GM12878 (cell line): ENCODE measurements around the gene MPHOSPH9. TPM values are rescaled to one million over a fixed set of nuclear protein-coding genes. Genes with fewer than 3 reads are reported as not detected.

ENCODE experiments used
- ATAC-seq: fragments of 200-7000 bp; cut with Tn5 transposase; 3 replicates; pipeline ENCODE4 v1.9.1; 2020; ENCODE audit warnings: mild to moderate bottlenecking, moderate library complexity
- BruUV-seq: library from RNA; stranded (reverse); fragments of 400-500 nt; replicated peaks from 2 replicates; lab custom pipeline; 2021; lab: Mats Ljungman, UMichigan
- CTCF ChIA-PET: fragments of 300-600 bp; sonication (Branson Sonifier 250); formaldehyde crosslinking; extraction: SDS; loops from one replicate; lab custom pipeline; 2021; ENCODE audit warnings: inconsistent platforms; lab: Yijun Ruan, JAX
- POLR2A ChIA-PET: fragments of 350-600 bp; formaldehyde crosslinking; extraction: SDS; loops from one replicate; lab custom pipeline; 2021; ENCODE audit warnings: inconsistent platforms; lab: Charles Lee
- RAD21 ChIA-PET: fragments of 300-600 bp; sonication (Branson Sonifier 250); formaldehyde crosslinking; loops from one replicate; lab custom pipeline; 2023; ENCODE audit warnings: antibody characterized with exemption; ENCODE audit not compliant: unreplicated experiment; lab: Charles Lee
- SMC1A ChIA-PET: fragments of 300-600 bp; sonication (Branson Sonifier 250); formaldehyde crosslinking; loops from one replicate; lab custom pipeline; 2023; ENCODE audit not compliant: unreplicated experiment, uncharacterized antibody; lab: Charles Lee
- DNase-seq: peaks from one replicate; pipeline ENCODE4 v3.0.0-alpha.2; 2011; ENCODE audit warnings: low read depth, low spot score
- FAIRE-seq: peaks from 3 replicates; lab custom pipeline; 2011; peaks lifted over from hg19 to GRCh38; lab: Jason Lieb, UNC
- H2AFZ ChIP-seq: 2 replicates; pipeline ENCODE4 v1.6.0; 2011; ENCODE audit warnings: low read depth, low read length, control low read depth; ENCODE audit not compliant: control insufficient read depth
- H3K27ac ChIP-seq: 2 replicates; pipeline ENCODE4 v1.5.1; 2011; ENCODE audit warnings: control low read depth; ENCODE audit not compliant: control insufficient read depth, insufficient read depth
- H3K27me3 ChIP-seq, 2 experiments: replicated peaks in 1 of 2; 2 replicates each; pipeline versions ENCODE4 v1.6.0 to v1.6.1; 2011; ENCODE audit warnings: low read length in 1 of 2; ENCODE audit not compliant: control insufficient read depth in 2 of 2, insufficient read depth in 2 of 2
- H3K36me3 ChIP-seq, 2 experiments: 2 replicates each; pipeline ENCODE4 v1.5.1; 2011; ENCODE audit warnings: low read length in 1 of 2; ENCODE audit not compliant: control insufficient read depth in 2 of 2, insufficient read depth in 2 of 2
- H3K4me1 ChIP-seq: 2 replicates; pipeline ENCODE4 v1.6.1; 2011; ENCODE audit warnings: mild to moderate bottlenecking, low read length, moderate library complexity, mixed read lengths; ENCODE audit not compliant: control insufficient read depth, insufficient read depth
- H3K4me2 ChIP-seq: 2 replicates; pipeline ENCODE4 v1.6.0; 2011; ENCODE audit warnings: control low read depth; ENCODE audit not compliant: control insufficient read depth, insufficient read depth
- H3K4me3 ChIP-seq: fragments of 200-600 bp; sonication (generic); 2 replicates; pipeline ENCODE4 v1.5.1; 2016
- H3K79me2 ChIP-seq: 2 replicates; pipeline ENCODE4 v1.6.0; 2011; ENCODE audit warnings: low read length; ENCODE audit not compliant: control insufficient read depth, insufficient read depth
- H3K9ac ChIP-seq: 2 replicates; pipeline ENCODE4 v1.8.0; 2011; ENCODE audit warnings: low read length, control low read depth, mixed read lengths; ENCODE audit not compliant: control insufficient read depth, insufficient read depth
- H3K9me3 ChIP-seq: replicated peaks from 3 replicates; pipeline ENCODE4 v1.5.1; 2011; ENCODE audit warnings: mild to moderate bottlenecking, low read length; ENCODE audit not compliant: control insufficient read depth, insufficient read depth
- H4K20me1 ChIP-seq: 2 replicates; pipeline ENCODE4 v1.6.0; 2011; ENCODE audit not compliant: control insufficient read depth, insufficient read depth
- CHD4 ChIP-seq: fragments of 200-600 bp; sonication (generic); IDR thresholded peaks from 2 replicates; pipeline ENCODE4 v1.6.1; 2016; ENCODE audit warnings: mild to moderate bottlenecking
- CREM ChIP-seq: IDR thresholded peaks from 2 replicates; pipeline ENCODE4 v1.6.1; 2014; ENCODE audit warnings: antibody characterized with exemption, low read depth
- HDGF ChIP-seq: fragments of 450-650 bp; IDR thresholded peaks from 2 replicates; pipeline ENCODE4 v1.6.1; 2016; ENCODE audit warnings: antibody characterized with exemption
- IRF4 ChIP-seq: IDR thresholded peaks from 2 replicates; pipeline ENCODE4 v1.6.1; 2011; ENCODE audit warnings: low read depth, low read length
- KLF5 ChIP-seq: fragments of 450-650 bp; IDR thresholded peaks from 2 replicates; pipeline ENCODE4 v1.6.1; 2014; ENCODE audit warnings: mild to moderate bottlenecking; ENCODE audit not compliant: partially characterized antibody
- MEF2B ChIP-seq: fragments of 450-650 bp; IDR thresholded peaks from 2 replicates; pipeline ENCODE4 v1.6.1; 2018; ENCODE audit warnings: mild to moderate bottlenecking, moderate library complexity; ENCODE audit not compliant: partially characterized antibody, poor library complexity, severe bottlenecking
- RAD51 ChIP-seq: fragments of 450-650 bp; IDR thresholded peaks from 2 replicates; pipeline ENCODE4 v1.6.1; 2016; ENCODE audit warnings: moderate library complexity, mild to moderate bottlenecking, inconsistent platforms
- RELA ChIP-seq: fragments of 450-650 bp; IDR thresholded peaks from 2 replicates; pipeline ENCODE4 v1.8.0; 2014; ENCODE audit warnings: borderline replicate concordance; ENCODE audit not compliant: partially characterized antibody
- SPI1 ChIP-seq: IDR thresholded peaks from 2 replicates; pipeline ENCODE4 v1.6.1; 2011; ENCODE audit warnings: low read depth, mild to moderate bottlenecking, low read length, moderate library complexity, borderline replicate concordance; ENCODE audit not compliant: insufficient read depth
- SRF ChIP-seq, 2 experiments: IDR thresholded peaks; 2 replicates each; pipeline ENCODE4 v1.6.1; 2011; ENCODE audit warnings: low read depth in 2 of 2, low read length in 2 of 2, mild to moderate bottlenecking in 1 of 2, moderate library complexity in 1 of 2
- WGBS: methylation state at CpG from one replicate; pipeline ENCODE4 v1.1.6; 2016; ENCODE audit warnings: low lambda C conversion rate; ENCODE audit not compliant: insufficient replicate concordance, insufficient coverage; ENCODE audit errors: missing lambda C conversion rate; 5-methylcytosine and 5-hydroxymethylcytosine counted together
- in situ Hi-C: fragments of 300-500 bp; cut with MboI; formaldehyde crosslinking; loops from 9 replicates; pipeline ENCODE4 v1.14.3; 2018; ENCODE audit warnings: mixed read lengths
- intact Hi-C: fragments of 100-400 bp; cut with micrococcal nuclease; formaldehyde crosslinking; loops from one replicate; pipeline ENCODE4 v1.14.2; 2022; ENCODE audit not compliant: unreplicated experiment
- polyA plus RNA-seq, 11 experiments: library from polyadenylated mRNA; depleted of rRNA in 4 of 11; unstranded in 6 of 11; stranded (reverse) in 5 of 11; fragments of >200 nt; fragmentation: Nextera tagmentation in 4 of 11; fragmentation: Illumina TruSeq in 1 of 11; extraction: Ambion mirVana in 4 of 11; extraction: Trizol in 1 of 11; gene quantifications; 1 replicate in 1 of 11; 2 replicates in 10 of 11; pipeline versions ENCODE4 v1.2.1 to v1.2.3, GENCODE V29; 2011 to 2016; ENCODE audit warnings: inconsistent platforms in 2 of 11, missing spikeins in 2 of 11, low read depth in 1 of 11
- total RNA-seq, 4 experiments: library from RNA; depleted of rRNA in 3 of 4; stranded (reverse); fragments of >200 nt in 3 of 4; fragmentation: Illumina TruSeq in 1 of 4; extraction: Trizol in 1 of 4; gene quantifications; 2 replicates each; pipeline versions ENCODE4 v1.2.1 to v1.2.3, GENCODE V29; 2013 to 2021
- TF ChIP-seq, protein P1 (sequence below): IDR thresholded peaks from 2 replicates; pipeline ENCODE4 v1.6.1; 2011; ENCODE audit warnings: borderline replicate concordance, low read depth, mild to moderate bottlenecking, moderate library complexity, low read length; ENCODE audit not compliant: insufficient read depth, poor library complexity, severe bottlenecking
- TF ChIP-seq, protein P2 (sequence below): fragments of 450-650 bp; conservative IDR thresholded peaks from 2 replicates; pipeline ENCODE4 v1.6.1; 2017; ENCODE audit warnings: mild to moderate bottlenecking, moderate library complexity
- TF ChIP-seq, protein P3 (sequence below): fragments of 150-350 bp; IDR thresholded peaks from 2 replicates; pipeline ENCODE4 v1.6.1; 2014; ENCODE audit warnings: mild to moderate bottlenecking, low read depth, low read length

The MPHOSPH9 gene
- total and polyA plus RNA-seq, 10 of the 15 experiments (the other 5 are each of a cell fraction or from before 2014, with no cell fraction given) = 11.5 to 72.2 (median 45.7) TPM

DNA sequence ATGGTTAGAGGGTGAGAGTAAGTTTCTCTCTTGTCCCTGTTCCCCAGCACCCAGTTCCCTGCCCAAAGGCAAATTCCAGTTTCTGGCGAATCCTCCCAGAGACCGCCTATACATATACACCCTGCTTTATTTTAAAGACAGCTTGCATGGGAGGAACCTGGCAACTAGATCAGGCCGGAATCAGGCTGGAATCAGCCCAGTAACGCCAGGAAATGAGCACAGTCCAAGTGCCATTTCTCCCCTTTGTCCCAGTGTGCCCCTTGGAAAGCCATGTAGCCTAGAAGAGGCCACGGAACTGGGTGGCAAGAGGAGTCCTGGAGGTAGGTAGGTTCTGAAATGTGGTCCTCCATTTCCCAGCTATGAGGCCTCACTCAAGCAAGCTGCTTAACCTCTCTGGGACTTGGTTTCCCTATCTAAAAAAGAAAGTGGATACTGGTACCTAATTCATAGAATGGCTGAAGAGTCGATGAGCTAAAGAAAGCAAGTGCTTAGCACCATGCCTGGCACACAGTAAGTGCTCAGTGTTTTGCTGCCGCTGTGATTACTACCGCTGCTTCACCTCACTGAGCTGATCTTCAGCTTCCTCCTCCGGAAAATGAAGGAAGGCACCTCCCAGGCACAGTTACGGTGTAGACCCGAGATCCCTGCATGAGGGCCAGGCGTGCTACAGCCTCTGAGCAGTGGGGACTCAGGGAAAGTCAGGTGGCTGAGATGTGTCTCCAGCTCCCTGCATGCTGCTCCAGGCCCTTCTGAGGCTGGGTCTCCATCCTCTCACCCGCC, 118.4 kb downstream of the MPHOSPH9 start:
- no peak for ATAC-seq
- in situ Hi-C loops = no loop called here
- no peak overlapping the region; the same call in 1 of the 2 replicates for H3K4me2 ChIP-seq

More for the DNA sequence above, 118.4 kb downstream of the MPHOSPH9 start:
- ChIA-PET RAD21 (interaction anchor here (0.8 kb wide), 1 partner anchor 119 kb away, joined by 3 read pairs; the partner anchor contains the start of genes MPHOSPH9 and MTRFR), SMC1A (interaction anchor here (1.4 kb wide), 1 partner anchor 52 kb away, joined by 3 read pairs; no protein-coding TSS in a partner anchor), CTCF (interaction anchor here (1.2 kb wide), 1 partner anchor 13 kb away, joined by 3 read pairs; no protein-coding TSS in a partner anchor), POLR2A (interaction anchor here (0.5 to 0.6 kb wide), 2 partner anchors 47 to 696 kb away, joined by 3 read pairs; no protein-coding TSS in a partner anchor)
- Histone ChIP-seq H3K4me1 (peaks cover 14% of the 10 kb centered on the region), H3K27me3 (no peaks in the 10 kb centered on the region), H3K79me2 (no peaks in the 10 kb centered on the region), H4K20me1 (no peaks in the 10 kb centered on the region), H3K9me3 (no peaks in the 10 kb centered on the region), H3K27ac (no peak overlapping the region), H3K9ac (no peak overlapping the region), H2AFZ (no peak overlapping the region; the same call in 1 of the 2 replicates), H3K4me3 (no peak overlapping the region), H3K36me3 (no peaks in the 10 kb centered on the region)
- 44% methylated on average over 13 of the region's 13 CpGs for WGBS
- TF ChIP-seq, protein P1, sequence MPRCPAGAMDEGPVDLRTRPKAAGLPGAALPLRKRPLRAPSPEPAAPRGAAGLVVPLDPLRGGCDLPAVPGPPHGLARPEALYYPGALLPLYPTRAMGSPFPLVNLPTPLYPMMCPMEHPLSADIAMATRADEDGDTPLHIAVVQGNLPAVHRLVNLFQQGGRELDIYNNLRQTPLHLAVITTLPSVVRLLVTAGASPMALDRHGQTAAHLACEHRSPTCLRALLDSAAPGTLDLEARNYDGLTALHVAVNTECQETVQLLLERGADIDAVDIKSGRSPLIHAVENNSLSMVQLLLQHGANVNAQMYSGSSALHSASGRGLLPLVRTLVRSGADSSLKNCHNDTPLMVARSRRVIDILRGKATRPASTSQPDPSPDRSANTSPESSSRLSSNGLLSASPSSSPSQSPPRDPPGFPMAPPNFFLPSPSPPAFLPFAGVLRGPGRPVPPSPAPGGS = no peak
- TF ChIP-seq RAD51 (no peak), CREM (no peak), IRF4 (no peak), RELA (no peak), KLF5 (no peak), SRF (IDR thresholded peaks at IDR 0.05; ENCODE audit: low read depth in 2 of 2, low read length in 2 of 2) (no peak), MEF2B (no peak), HDGF (no peak), SPI1 (no peak), CHD4 (no peak)
- TF ChIP-seq, protein P2, sequence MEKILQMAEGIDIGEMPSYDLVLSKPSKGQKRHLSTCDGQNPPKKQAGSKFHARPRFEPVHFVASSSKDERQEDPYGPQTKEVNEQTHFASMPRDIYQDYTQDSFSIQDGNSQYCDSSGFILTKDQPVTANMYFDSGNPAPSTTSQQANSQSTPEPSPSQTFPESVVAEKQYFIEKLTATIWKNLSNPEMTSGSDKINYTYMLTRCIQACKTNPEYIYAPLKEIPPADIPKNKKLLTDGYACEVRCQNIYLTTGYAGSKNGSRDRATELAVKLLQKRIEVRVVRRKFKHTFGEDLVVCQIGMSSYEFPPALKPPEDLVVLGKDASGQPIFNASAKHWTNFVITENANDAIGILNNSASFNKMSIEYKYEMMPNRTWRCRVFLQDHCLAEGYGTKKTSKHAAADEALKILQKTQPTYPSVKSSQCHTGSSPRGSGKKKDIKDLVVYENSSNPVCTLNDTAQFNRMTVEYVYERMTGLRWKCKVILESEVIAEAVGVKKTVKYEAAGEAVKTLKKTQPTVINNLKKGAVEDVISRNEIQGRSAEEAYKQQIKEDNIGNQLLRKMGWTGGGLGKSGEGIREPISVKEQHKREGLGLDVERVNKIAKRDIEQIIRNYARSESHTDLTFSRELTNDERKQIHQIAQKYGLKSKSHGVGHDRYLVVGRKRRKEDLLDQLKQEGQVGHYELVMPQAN = no peak
- TF ChIP-seq, protein P3, sequence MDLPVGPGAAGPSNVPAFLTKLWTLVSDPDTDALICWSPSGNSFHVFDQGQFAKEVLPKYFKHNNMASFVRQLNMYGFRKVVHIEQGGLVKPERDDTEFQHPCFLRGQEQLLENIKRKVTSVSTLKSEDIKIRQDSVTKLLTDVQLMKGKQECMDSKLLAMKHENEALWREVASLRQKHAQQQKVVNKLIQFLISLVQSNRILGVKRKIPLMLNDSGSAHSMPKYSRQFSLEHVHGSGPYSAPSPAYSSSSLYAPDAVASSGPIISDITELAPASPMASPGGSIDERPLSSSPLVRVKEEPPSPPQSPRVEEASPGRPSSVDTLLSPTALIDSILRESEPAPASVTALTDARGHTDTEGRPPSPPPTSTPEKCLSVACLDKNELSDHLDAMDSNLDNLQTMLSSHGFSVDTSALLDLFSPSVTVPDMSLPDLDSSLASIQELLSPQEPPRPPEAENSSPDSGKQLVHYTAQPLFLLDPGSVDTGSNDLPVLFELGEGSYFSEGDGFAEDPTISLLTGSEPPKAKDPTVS = no peak
- intact Hi-C loops = no loop called here
- FAIRE-seq = no peak
- DNase-seq = no peak
- BruUV-seq = no TSS peak
